ENCODE results near the gene XPNPEP1. TPM values are rescaled to one million over a fixed set of nuclear protein-coding genes. Genes with fewer than 3 reads are reported as not detected.

XPNPEP1 gene
- total RNA-seq, 1 donor from 2014 or later = 51.4 TPM

DNA sequence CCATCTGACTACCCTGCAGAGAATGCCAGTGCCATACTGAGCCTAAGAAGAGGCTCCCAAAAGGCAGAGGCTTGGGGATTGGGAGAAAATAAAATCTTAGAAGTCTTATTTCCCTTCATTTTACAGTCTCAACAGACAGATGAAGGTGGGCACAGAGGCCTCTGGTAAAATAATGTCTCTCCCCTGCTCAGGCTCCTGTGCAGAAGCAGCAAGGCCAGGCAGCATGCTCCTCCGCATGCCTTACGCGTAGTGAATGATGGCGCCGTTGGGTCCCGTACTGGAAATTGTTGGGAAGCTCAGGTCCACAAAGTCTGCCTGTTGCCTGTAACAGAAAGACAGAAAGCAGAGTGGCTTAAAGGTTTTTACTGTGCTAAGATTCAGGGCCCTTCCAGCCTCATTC, 45.8 kb downstream of the XPNPEP1 start:
- no peaks in the 10 kb centered on the region for H3K9me3 Mint-ChIP-seq (ENCODE audit: unreplicated experiment)
- no peak overlapping the region for H3K4me3 Mint-ChIP-seq (ENCODE audit: unreplicated experiment)
- H3K36me3 Mint-ChIP-seq (ENCODE audit: unreplicated experiment) = no peaks in the 10 kb centered on the region
- TF ChIP-seq, protein P1, sequence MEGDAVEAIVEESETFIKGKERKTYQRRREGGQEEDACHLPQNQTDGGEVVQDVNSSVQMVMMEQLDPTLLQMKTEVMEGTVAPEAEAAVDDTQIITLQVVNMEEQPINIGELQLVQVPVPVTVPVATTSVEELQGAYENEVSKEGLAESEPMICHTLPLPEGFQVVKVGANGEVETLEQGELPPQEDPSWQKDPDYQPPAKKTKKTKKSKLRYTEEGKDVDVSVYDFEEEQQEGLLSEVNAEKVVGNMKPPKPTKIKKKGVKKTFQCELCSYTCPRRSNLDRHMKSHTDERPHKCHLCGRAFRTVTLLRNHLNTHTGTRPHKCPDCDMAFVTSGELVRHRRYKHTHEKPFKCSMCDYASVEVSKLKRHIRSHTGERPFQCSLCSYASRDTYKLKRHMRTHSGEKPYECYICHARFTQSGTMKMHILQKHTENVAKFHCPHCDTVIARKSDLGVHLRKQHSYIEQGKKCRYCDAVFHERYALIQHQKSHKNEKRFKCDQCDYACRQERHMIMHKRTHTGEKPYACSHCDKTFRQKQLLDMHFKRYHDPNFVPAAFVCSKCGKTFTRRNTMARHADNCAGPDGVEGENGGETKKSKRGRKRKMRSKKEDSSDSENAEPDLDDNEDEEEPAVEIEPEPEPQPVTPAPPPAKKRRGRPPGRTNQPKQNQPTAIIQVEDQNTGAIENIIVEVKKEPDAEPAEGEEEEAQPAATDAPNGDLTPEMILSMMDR (IDR thresholded peaks at IDR 0.05; ENCODE audit: partially characterized antibody, unreplicated experiment) = no peak
- no peak overlapping the region for H3K27ac Mint-ChIP-seq (ENCODE audit: unreplicated experiment)
- no peaks in the 10 kb centered on the region for H3K27me3 Mint-ChIP-seq (ENCODE audit: unreplicated experiment)
- no peaks in the 10 kb centered on the region for H3K4me1 Mint-ChIP-seq (ENCODE audit: low read depth, unreplicated experiment)
- no peak for DNase-seq

DNA sequence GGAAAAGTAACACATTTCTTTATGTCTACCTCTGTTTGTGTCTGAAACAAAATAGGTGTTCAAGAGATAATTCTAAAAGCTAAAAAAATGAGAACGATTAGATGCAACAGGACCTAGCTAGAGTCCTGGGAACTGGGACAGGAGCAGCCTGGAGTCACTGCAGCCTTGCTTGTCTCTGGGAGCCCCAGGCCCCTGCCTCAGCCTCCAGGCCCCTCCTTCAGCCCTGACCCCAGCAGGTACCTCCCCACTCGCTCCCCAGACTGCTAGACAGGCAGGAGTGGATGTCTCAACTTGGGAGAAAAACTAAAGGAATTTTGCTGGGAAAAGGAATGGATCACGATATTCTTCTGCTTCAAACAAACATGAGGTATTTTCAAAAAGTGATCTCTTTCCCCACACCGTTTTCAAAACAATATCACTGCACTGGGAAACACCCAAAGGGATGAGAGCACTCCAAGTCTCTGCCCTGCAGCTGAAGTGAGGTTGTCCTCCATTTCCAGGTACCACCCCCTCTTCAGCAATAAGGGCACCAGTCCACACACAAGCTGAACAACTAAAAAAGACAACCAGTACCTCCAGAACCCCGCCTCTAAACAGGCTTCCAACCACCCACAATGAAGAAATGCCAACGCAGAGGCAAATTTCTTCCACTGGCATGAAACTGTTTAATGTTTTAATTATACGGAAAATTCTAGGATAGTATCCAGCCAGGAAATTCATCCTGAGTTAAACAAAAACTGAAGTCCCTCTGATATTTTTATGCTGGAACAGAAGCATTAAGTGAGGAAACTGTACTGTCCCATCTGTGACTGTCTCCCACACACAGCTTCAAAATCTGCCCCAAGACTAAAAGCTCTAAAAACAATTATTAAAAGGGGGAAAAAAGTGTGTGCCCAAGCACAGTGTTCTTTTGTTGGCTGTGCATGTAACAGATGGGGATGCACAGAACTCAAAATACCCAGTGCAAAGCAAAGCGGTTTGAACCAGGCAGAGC, 47.2 kb downstream of the XPNPEP1 start:
- no peak overlapping the region for H3K27ac Mint-ChIP-seq (ENCODE audit: unreplicated experiment)
- no peaks in the 10 kb centered on the region for H3K27me3 Mint-ChIP-seq (ENCODE audit: unreplicated experiment)
- no peaks in the 10 kb centered on the region for H3K36me3 Mint-ChIP-seq (ENCODE audit: unreplicated experiment)
- DNase-seq = no peak
- H3K9me3 Mint-ChIP-seq (ENCODE audit: unreplicated experiment) = no peaks in the 10 kb centered on the region
- TF ChIP-seq, protein P1 (IDR thresholded peaks at IDR 0.05; ENCODE audit: partially characterized antibody, unreplicated experiment) = no peak
- H3K4me1 Mint-ChIP-seq (ENCODE audit: low read depth, unreplicated experiment) = no peaks in the 10 kb centered on the region
- H3K4me3 Mint-ChIP-seq (ENCODE audit: unreplicated experiment) = no peak overlapping the region

DNA sequence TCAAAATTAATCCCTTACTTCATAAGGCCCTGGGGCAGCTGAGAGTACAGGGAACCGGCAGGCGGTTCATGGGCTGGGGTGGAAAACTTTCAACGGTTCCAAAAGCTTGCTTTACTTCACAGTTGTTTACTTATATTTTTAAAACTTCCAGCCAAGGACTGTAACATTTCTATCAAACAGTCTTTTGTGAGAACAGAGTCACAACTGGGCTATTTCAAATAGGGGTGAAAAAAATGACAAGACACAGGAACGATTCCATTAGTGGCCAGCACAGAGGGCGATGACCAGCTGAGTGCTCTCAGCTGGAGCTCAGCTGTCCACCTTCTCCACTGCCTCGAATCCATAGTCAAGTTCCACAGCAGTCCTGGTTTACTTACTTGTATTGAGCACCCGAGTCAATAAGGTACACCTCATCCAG, 48.2 kb downstream of the XPNPEP1 start:
- Mint-ChIP-seq H3K27me3 (ENCODE audit: unreplicated experiment) (no peaks in the 10 kb centered on the region), H3K36me3 (ENCODE audit: unreplicated experiment) (no peaks in the 10 kb centered on the region), H3K4me1 (ENCODE audit: low read depth, unreplicated experiment) (no peaks in the 10 kb centered on the region), H3K27ac (ENCODE audit: unreplicated experiment) (no peak overlapping the region), H3K4me3 (ENCODE audit: unreplicated experiment) (no peak overlapping the region), H3K9me3 (ENCODE audit: unreplicated experiment) (no peaks in the 10 kb centered on the region)
- DNase-seq = no peak
- TF ChIP-seq, protein P1 (IDR thresholded peaks at IDR 0.05; ENCODE audit: partially characterized antibody, unreplicated experiment) = no peak

DNA sequence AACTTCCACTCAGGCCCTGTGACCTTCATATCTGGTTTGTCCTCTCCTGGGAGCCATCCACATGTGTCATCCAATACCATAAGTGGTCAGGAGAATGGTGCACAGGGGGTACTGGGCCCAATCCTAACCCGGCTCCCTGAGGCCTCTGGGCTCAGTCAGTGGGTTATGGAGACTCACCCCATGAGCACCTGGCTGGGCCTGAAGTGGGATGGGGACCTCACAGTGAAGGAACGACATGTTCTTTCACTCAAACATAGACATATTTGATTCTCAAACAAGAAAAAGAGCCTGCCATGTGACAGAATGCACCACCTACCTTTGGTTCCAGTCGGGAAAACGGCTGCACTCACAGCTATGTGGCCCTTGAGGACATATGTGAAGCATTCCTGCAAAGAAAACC, 51.8 kb downstream of the XPNPEP1 start:
- Mint-ChIP-seq H3K27ac (ENCODE audit: unreplicated experiment) (no peak overlapping the region), H3K4me3 (ENCODE audit: unreplicated experiment) (no peak overlapping the region)

More for the DNA sequence above, 51.8 kb downstream of the XPNPEP1 start:
- H3K36me3 Mint-ChIP-seq (ENCODE audit: unreplicated experiment) = no peaks in the 10 kb centered on the region
- DNase-seq = no peak
- TF ChIP-seq, protein P1 (IDR thresholded peaks at IDR 0.05; ENCODE audit: partially characterized antibody, unreplicated experiment) = no peak
- H3K27me3 Mint-ChIP-seq (ENCODE audit: unreplicated experiment) = peaks cover 2% of the 10 kb centered on the region
- peaks cover 1% of the 10 kb centered on the region for H3K9me3 Mint-ChIP-seq (ENCODE audit: unreplicated experiment)
- H3K4me1 Mint-ChIP-seq (ENCODE audit: low read depth, unreplicated experiment) = no peaks in the 10 kb centered on the region
